Sciatic nerve (tissue), 2 donors: ENCODE results near the gene HS3ST4. TPM values are rescaled to one million over a fixed set of nuclear protein-coding genes. Genes with fewer than 3 reads are reported as not detected.

ENCODE experiments used
- ATAC-seq: fragments of 200-7000 bp; cut with Tn5 transposase; one replicate; pipeline ENCODE4 v1.9.1; 2020; ENCODE audit warnings: mild to moderate bottlenecking, moderate library complexity
- DNase-seq: peaks from one replicate; pipeline ENCODE4 v3.0.0-alpha.2; 2020; ENCODE audit warnings: low spot score
- intact Hi-C: fragments of 100-400 bp; cut with DNase I; formaldehyde crosslinking; loops from one replicate; pipeline ENCODE4 v1.14.2; 2022
- total RNA-seq: library from RNA; stranded (reverse); fragmentation: NEBNext Ultra II Directional; extraction: Animal tissue kit (Norgen Biotek cat#: 25700); gene quantifications from one replicate; pipeline ENCODE4 v1.2.1, GENCODE V29; 2021
- donor health status: DM: no; HTN: no; CAD: no.
- donor health status: DM: no; HTN: no; CAD: no.

Gene HS3ST4
- total RNA-seq, 1 donor from 2014 or later: 0.22 TPM

GRCh38 chr16:25868706-25869370 lies 177.1 kb downstream of the HS3ST4 start:
- DNase-seq (no peak), ATAC-seq (no peak)
- intact Hi-C loops: no loop called here

- intact Hi-C loops: no loop called here
- ATAC-seq (no peak), DNase-seq (no peak)
Observed at GRCh38 chr16:25872369-25873070, 180.8 kb downstream of the HS3ST4 start.

- intact Hi-C loops: no loop called here
- no peak for ATAC-seq
Observed at GRCh38 chr16:25874196-25874595, 182.4 kb downstream of the HS3ST4 start.

GRCh38 chr16:25875956-25876598 lies 184.3 kb downstream of the HS3ST4 start:
- no peak for DNase-seq
- intact Hi-C loops: no loop called here
- peak; percentile 83 for ATAC-seq

More at GRCh38 chr16:25874196-25874595, 182.4 kb downstream of the HS3ST4 start:
- no peak for DNase-seq

- DNase-seq: no peak
Observed at GRCh38 chr16:25877103-25877502, 185.3 kb downstream of the HS3ST4 start.

GRCh38 chr16:25886598-25886997 lies 194.8 kb downstream of the HS3ST4 start:
- intact Hi-C loops: no loop called here
- DNase-seq: no peak
- no peak for ATAC-seq

More at GRCh38 chr16:25877103-25877502, 185.3 kb downstream of the HS3ST4 start:
- intact Hi-C loops: no loop called here
- no peak for ATAC-seq

GRCh38 chr16:25888868-25889267 lies 197.1 kb downstream of the HS3ST4 start:
- DNase-seq: no peak

GRCh38 chr16:25893332-25893731 lies 201.6 kb downstream of the HS3ST4 start:
- DNase-seq: no peak
- intact Hi-C loops: no loop called here
- ATAC-seq: no peak

More at GRCh38 chr16:25888868-25889267, 197.1 kb downstream of the HS3ST4 start:
- intact Hi-C loops: no loop called here
- no peak for ATAC-seq

GRCh38 chr16:25894093-25894492 lies 202.3 kb downstream of the HS3ST4 start:
- no peak for ATAC-seq
- no peak for DNase-seq
- intact Hi-C loops: no loop called here

- intact Hi-C loops: no loop called here
- ATAC-seq: no peak
- DNase-seq: no peak
Observed at GRCh38 chr16:25895380-25895779, 203.6 kb downstream of the HS3ST4 start.

- DNase-seq (no peak), ATAC-seq (no peak)
- intact Hi-C loops: no loop called here
Observed at GRCh38 chr16:25896411-25896810, 204.7 kb downstream of the HS3ST4 start.

- intact Hi-C loops: no loop called here
- DNase-seq (no peak), ATAC-seq (no peak)
Observed at GRCh38 chr16:25897702-25898101, 205.9 kb downstream of the HS3ST4 start.

GRCh38 chr16:25905810-25906209 lies 214.1 kb downstream of the HS3ST4 start:
- DNase-seq (no peak), ATAC-seq (no peak)
- intact Hi-C loops: no loop called here

GRCh38 chr16:25910971-25911370 lies 219.2 kb downstream of the HS3ST4 start:
- intact Hi-C loops: no loop called here
- no peak for ATAC-seq
- no peak for DNase-seq

GRCh38 chr16:25912321-25912720 lies 220.6 kb downstream of the HS3ST4 start:
- DNase-seq (no peak), ATAC-seq (no peak)
- intact Hi-C loops: no loop called here

GRCh38 chr16:25914357-25914962 lies 222.7 kb downstream of the HS3ST4 start:
- ATAC-seq (no peak), DNase-seq (no peak)
- intact Hi-C loops: no loop called here

- ATAC-seq (no peak), DNase-seq (no peak)
- intact Hi-C loops: no loop called here
Observed at GRCh38 chr16:25916037-25916436, 224.3 kb downstream of the HS3ST4 start.

- ATAC-seq: no peak
- DNase-seq: no peak
- intact Hi-C loops: no loop called here
Observed at GRCh38 chr16:25922438-25922837, 230.7 kb downstream of the HS3ST4 start.

- ATAC-seq: no peak
- DNase-seq: no peak
- intact Hi-C loops: no loop called here
Observed at GRCh38 chr16:25925421-25925820, 233.7 kb downstream of the HS3ST4 start.
